Measurements from ENCODE around the gene GSTK1.

- TF ChIP-seq CTCF (IDR thresholded peaks at IDR 0.05; ENCODE audit: control extremely low read depth in 1 of 3, insufficient read depth in 1 of 3, low read depth in 1 of 3, low read length in 3 of 3): no peak
- TF ChIP-seq GABPA (IDR thresholded peaks at IDR 0.05; ENCODE audit: borderline replicate concordance, insufficient read depth, low read length): no peak
- TF ChIP-seq TAF7 (optimal IDR thresholded peaks at IDR 0.05; ENCODE audit: borderline replicate concordance, low read depth, low read length): no peak
- no peak for TF ChIP-seq MAX (IDR thresholded peaks at IDR 0.05)
- TF ChIP-seq SIRT6 (IDR thresholded peaks at IDR 0.05; ENCODE audit: low read length): no peak
- TF ChIP-seq EZH2 (IDR thresholded peaks at IDR 0.05; ENCODE audit: low read depth, low read length, severe bottlenecking): no peak
- TF ChIP-seq NRF1 (IDR thresholded peaks at IDR 0.05; ENCODE audit: low read depth, low read length): no peak
- no peak for TF ChIP-seq YY1 (IDR thresholded peaks at IDR 0.05; ENCODE audit: low read depth, low read length)
- TF ChIP-seq TEAD4 (IDR thresholded peaks at IDR 0.05; ENCODE audit: low read depth, low read length): no peak
- TF ChIP-seq ASH2L (IDR thresholded peaks at IDR 0.05; ENCODE audit: low read length): no peak
Measured at GRCh38 chr7:143318661-143319060, 55.4 kb downstream of the GSTK1 start.
